Activated effector memory CD4-positive, alpha-beta T cell treated with anti-CD3 and anti-CD28 coated beads, Interleukin-2, amount 50 U/mL, for 16 hours (primary cell): ENCODE data around the gene ATR.
"Not testable (repeated sequence)": the region's sequence is repeated elsewhere in the genome, so short reads cannot be mapped to it uniquely, and the experiment has no call there.

Source experiments
- DNase-seq: peaks from one replicate; pipeline ENCODE4 v3.0.0-alpha.2; 2020

The ATR gene

GRCh38 chr3:142447301-142447851 is 131.2 kb downstream of the ATR start:
- peak; percentile 79 for DNase-seq

GRCh38 chr3:142445816-142446254 is 132.7 kb downstream of the ATR start:
- DNase-seq, result no peak

GRCh38 chr3:142444343-142444742 is 134.2 kb downstream of the ATR start:
- DNase-seq, result no peak

GRCh38 chr3:142443060-142443459 is 135.5 kb downstream of the ATR start:
- DNase-seq, result not testable (repeated sequence)

- not testable (repeated sequence) for DNase-seq
Measured at GRCh38 chr3:142439499-142440220, 138.9 kb downstream of the ATR start.

GRCh38 chr3:142438096-142438495 is 140.4 kb downstream of the ATR start:
- not testable (repeated sequence) for DNase-seq

GRCh38 chr3:142436951-142437585 is 141.5 kb downstream of the ATR start:
- no peak for DNase-seq

- DNase-seq, result no peak
Measured at GRCh38 chr3:142434503-142434902, 144.0 kb downstream of the ATR start.

GRCh38 chr3:142433110-142433509 is 145.4 kb downstream of the ATR start:
- DNase-seq, result no peak

GRCh38 chr3:142429582-142429981 is 149.0 kb downstream of the ATR start:
- DNase-seq, result no peak

GRCh38 chr3:142424754-142425153 is 153.8 kb downstream of the ATR start:
- DNase-seq, result no peak

GRCh38 chr3:142418926-142419592 is 159.5 kb downstream of the ATR start:
- DNase-seq, result no peak

- no peak for DNase-seq
Measured at GRCh38 chr3:142417302-142417701, 161.2 kb downstream of the ATR start.

- not testable (repeated sequence) for DNase-seq
Measured at GRCh38 chr3:142400537-142400936, 178.0 kb downstream of the ATR start.
